Osteoblast (primary cell): ENCODE data around the gene UTP18. TPM values are rescaled to one million over a fixed set of nuclear protein-coding genes. Genes with fewer than 3 reads are reported as not detected.
"Not testable (repeated sequence)": the region's sequence is repeated elsewhere in the genome, so short reads cannot be mapped to it uniquely, and the experiment has no call there.

Source experiments
- DNase-seq: peaks from one replicate; pipeline ENCODE4 v3.0.0; 2011; ENCODE audit warnings: low spot score, mixed read lengths; ENCODE audit not compliant: insufficient read length; ENCODE audit errors: missing footprints
- H2AFZ ChIP-seq: 2 replicates; pipeline ENCODE4 v1.6.0; 2011; ENCODE audit warnings: mild to moderate bottlenecking, low read length
- H3K27ac ChIP-seq: 2 replicates; pipeline ENCODE4 v1.5.1; 2011; ENCODE audit warnings: mild to moderate bottlenecking, low read depth, low read length, moderate library complexity
- H3K27me3 ChIP-seq: 2 replicates; pipeline ENCODE4 v1.6.0; 2012; ENCODE audit warnings: mild to moderate bottlenecking, control low read depth, inconsistent platforms, low read length, moderate library complexity; ENCODE audit not compliant: insufficient read depth
- H3K36me3 ChIP-seq: 2 replicates; pipeline ENCODE4 v1.5.1; 2011; ENCODE audit warnings: mild to moderate bottlenecking, low read length, control low read depth, moderate library complexity; ENCODE audit not compliant: insufficient read depth
- H3K4me1 ChIP-seq: 2 replicates; pipeline ENCODE4 v1.5.1; 2011; ENCODE audit warnings: mild to moderate bottlenecking, low read length, control low read depth, moderate library complexity; ENCODE audit not compliant: insufficient read depth
- H3K4me2 ChIP-seq: 2 replicates; pipeline ENCODE4 v1.6.0; 2011; ENCODE audit warnings: mild to moderate bottlenecking, low read length; ENCODE audit not compliant: insufficient read depth
- H3K4me3 ChIP-seq: fragments of 200-600 bp; sonication (generic); 3 replicates; pipeline ENCODE4 v1.5.1; 2012; ENCODE audit warnings: mild to moderate bottlenecking, low read length, inconsistent platforms; ENCODE audit not compliant: insufficient read depth
- H3K79me2 ChIP-seq: 2 replicates; pipeline ENCODE4 v1.6.0; 2012; ENCODE audit warnings: mild to moderate bottlenecking, low read length, control low read depth, inconsistent platforms; ENCODE audit not compliant: insufficient read depth
- H3K9me3 ChIP-seq: 2 replicates; pipeline ENCODE4 v1.5.1; 2011; ENCODE audit warnings: low read depth, low read length, control low read depth
- H4K20me1 ChIP-seq: 2 replicates; pipeline ENCODE4 v1.6.0; 2012; ENCODE audit warnings: mild to moderate bottlenecking, low read length, control low read depth; ENCODE audit not compliant: insufficient read depth
- CTCF ChIP-seq: IDR thresholded peaks from 2 replicates; pipeline ENCODE4 v1.5.1; 2011; ENCODE audit warnings: mild to moderate bottlenecking, low read depth, low read length, moderate library complexity; ENCODE audit errors: extremely low read depth
- total RNA-seq: library from RNA; depleted of rRNA; stranded (reverse); fragments of >200 nt; gene quantifications from 2 replicates; pipeline ENCODE4 v1.2.3, GENCODE V29; 2012

UTP18 gene
- total RNA-seq, 1 donor: 38.0 TPM

- H4K20me1 ChIP-seq: no peaks in the 10 kb centered on the region
- no peaks in the 10 kb centered on the region for H3K4me1 ChIP-seq
- no peaks in the 10 kb centered on the region for H3K79me2 ChIP-seq
- no peaks in the 10 kb centered on the region for H3K27me3 ChIP-seq
- DNase-seq: no peak
- no peaks in the 10 kb centered on the region for H3K36me3 ChIP-seq
- H3K9me3 ChIP-seq: peaks cover 3% of the 10 kb centered on the region
- no peak for TF ChIP-seq CTCF
- H3K27ac ChIP-seq: no peak overlapping the region
- H3K4me2 ChIP-seq: no peak overlapping the region
- H3K4me3 ChIP-seq: no peak overlapping the region
- H2AFZ ChIP-seq: no peak overlapping the region
Measured at GRCh38 chr17:51319186-51319585, 58.8 kb downstream of the UTP18 start.

- no peak for DNase-seq
- peak; percentile 41 for TF ChIP-seq CTCF
Measured at GRCh38 chr17:51322390-51323029, 62.2 kb downstream of the UTP18 start.

GRCh38 chr17:51325471-51325870, 65.1 kb downstream of the UTP18 start:
- Histone ChIP-seq H3K4me1 (no peaks in the 10 kb centered on the region), H4K20me1 (no peaks in the 10 kb centered on the region), H3K27me3 (no peaks in the 10 kb centered on the region), H3K4me3 (no peak overlapping the region), H3K79me2 (no peaks in the 10 kb centered on the region), H3K9me3 (no peaks in the 10 kb centered on the region), H3K27ac (no peak overlapping the region), H2AFZ (no peak overlapping the region), H3K4me2 (no peak overlapping the region), H3K36me3 (no peaks in the 10 kb centered on the region)
- no peak for DNase-seq
- no peak for TF ChIP-seq CTCF

More at GRCh38 chr17:51322390-51323029, 62.2 kb downstream of the UTP18 start:
- H3K9me3 ChIP-seq: peaks cover 3% of the 10 kb centered on the region
- H3K4me1 ChIP-seq: no peaks in the 10 kb centered on the region
- H3K4me3 ChIP-seq: no peak overlapping the region
- no peak overlapping the region for H2AFZ ChIP-seq
- H3K27ac ChIP-seq: no peak overlapping the region
- no peaks in the 10 kb centered on the region for H3K27me3 ChIP-seq
- H3K36me3 ChIP-seq: no peaks in the 10 kb centered on the region
- H4K20me1 ChIP-seq: no peaks in the 10 kb centered on the region
- H3K4me2 ChIP-seq: no peak overlapping the region
- H3K79me2 ChIP-seq: no peaks in the 10 kb centered on the region

GRCh38 chr17:51330861-51331503, 70.6 kb downstream of the UTP18 start:
- H3K4me3 ChIP-seq, H3K27me3 ChIP-seq, H3K9me3 ChIP-seq, DNase-seq, H3K4me2 ChIP-seq, H3K79me2 ChIP-seq, H4K20me1 ChIP-seq, H3K27ac ChIP-seq, H2AFZ ChIP-seq, H3K36me3 ChIP-seq, H3K4me1 ChIP-seq: not testable (repeated sequence)
